Suprapubic skin (tissue), 4 donors: Measurements from ENCODE around the gene NGB. TPM values are rescaled to one million over a fixed set of nuclear protein-coding genes. Genes with fewer than 3 reads are reported as not detected.

Source experiments
- total RNA-seq, 4 donors: library from RNA; depleted of rRNA; stranded (reverse); fragments of >200 nt; gene quantifications; one replicate each; pipeline ENCODE4 v1.1.0, GENCODE V29; 2016

Gene NGB
- total RNA-seq, 4 donors from 2014 or later: not detected

Other genes with a start within 250 kb of the NGB start
- 10 to 100 TPM; 44.7 to 72.7 (median 65.6) TPM for gene IRF2BPL, start 242.5 kb downstream of the NGB start, total RNA-seq
- 10 to 100 TPM; 47.2 to 79.0 (median 53.9) TPM for gene CIPC, start 172.9 kb downstream of the NGB start, total RNA-seq
- gene ZDHHC22, start 129.4 kb downstream of the NGB start, total RNA-seq: not detected
- gene TMEM63C, start 89.4 kb downstream of the NGB start, total RNA-seq: 10 to 100 TPM; 12.3 to 32.8 (median 19.9) TPM
- 10 to 100 TPM; 16.3 to 72.0 (median 19.4) TPM for gene POMT2, start 49.7 kb upstream of the NGB start, total RNA-seq
- gene GSTZ1, start 49.8 kb upstream of the NGB start, total RNA-seq: 10 to 100 TPM; 26.1 to 41.1 (median 31.6) TPM
- 10 to 100 TPM in 1 of 4 donors, 1 to 10 TPM in 3; 5.3 to 11.2 (median 7.9) TPM for gene TMED8, start 105.9 kb upstream of the NGB start, total RNA-seq
- gene SAMD15, start 106.2 kb upstream of the NGB start, total RNA-seq: under 1 TPM in 1 of 4 donors, not detected in 3; 0.93 TPM
- under 1 TPM in 3 of 4 donors, not detected in 1; 0.38 to 0.47 (median 0.40) TPM for gene NOXRED1, start 152.3 kb upstream of the NGB start, total RNA-seq
- gene VIPAS39, start 186.4 kb upstream of the NGB start, total RNA-seq: 10 to 100 TPM; 11.7 to 21.6 (median 16.9) TPM
- 100 to 1,000 TPM in 1 of 4 donors, 10 to 100 TPM in 3; 62.8 to 124 (median 97.0) TPM for gene AHSA1, start 186.9 kb upstream of the NGB start, total RNA-seq
- gene ISM2, start 227.6 kb upstream of the NGB start, total RNA-seq: not detected